HG02981 (cell line): ENCODE data around the gene KRIT1.

Source experiments
- ATAC-seq: cut with Tn5 transposase; IDR thresholded peaks from one replicate; pipeline ENCODE4 v1.9.1; 2021; ENCODE audit warnings: mild to moderate bottlenecking, moderate library complexity; ENCODE audit not compliant: unreplicated experiment

The KRIT1 gene

GRCh38 chr7:92156990-92157389 is 88.7 kb downstream of the KRIT1 start:
- no peak for ATAC-seq

- ATAC-seq: no peak
Measured at GRCh38 chr7:92155108-92155739, 90.5 kb downstream of the KRIT1 start.

DNA sequence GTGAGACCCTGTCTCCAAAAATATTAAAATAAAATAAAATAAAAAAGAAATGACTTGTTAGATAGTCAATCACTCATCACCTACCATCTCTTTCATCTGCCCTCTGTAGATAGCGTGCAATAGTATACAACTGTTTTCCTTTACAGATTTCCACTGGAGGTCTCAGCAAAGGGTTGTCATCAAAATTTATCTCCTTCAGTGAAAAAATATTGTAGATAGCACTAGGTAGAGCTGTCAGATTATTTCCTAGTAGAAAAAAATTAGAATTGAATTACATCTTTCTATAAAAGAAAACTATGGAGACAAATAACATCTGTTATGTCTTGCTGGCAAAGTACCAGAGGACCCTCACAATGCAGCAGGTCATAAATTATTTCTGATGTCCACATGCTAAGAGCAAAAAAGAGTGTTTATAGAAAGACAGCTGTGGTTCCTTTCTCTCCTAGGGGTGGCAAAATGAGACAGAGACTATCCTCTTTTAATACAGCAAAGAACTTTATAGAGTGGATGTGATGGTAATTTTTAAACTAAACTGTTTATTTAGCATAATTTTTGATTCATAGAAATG is 95.2 kb downstream of the KRIT1 start:
- no peak for ATAC-seq

- ATAC-seq: no peak
Measured at GRCh38 chr7:92149736-92150239, 95.9 kb downstream of the KRIT1 start.
